C4-2B (cell line): ENCODE results near the gene MICAL3.

Experiments used
- ZFX ChIP-seq: fragments of 450-650 bp; IDR thresholded peaks from 2 replicates; pipeline ENCODE4 v1.6.1; 2017
- TF ChIP-seq, protein P1 (sequence below): fragments of 450-650 bp; conservative IDR thresholded peaks from 2 replicates; pipeline ENCODE4 v1.5.1; 2017; ENCODE audit warnings: mild to moderate bottlenecking

DNA sequence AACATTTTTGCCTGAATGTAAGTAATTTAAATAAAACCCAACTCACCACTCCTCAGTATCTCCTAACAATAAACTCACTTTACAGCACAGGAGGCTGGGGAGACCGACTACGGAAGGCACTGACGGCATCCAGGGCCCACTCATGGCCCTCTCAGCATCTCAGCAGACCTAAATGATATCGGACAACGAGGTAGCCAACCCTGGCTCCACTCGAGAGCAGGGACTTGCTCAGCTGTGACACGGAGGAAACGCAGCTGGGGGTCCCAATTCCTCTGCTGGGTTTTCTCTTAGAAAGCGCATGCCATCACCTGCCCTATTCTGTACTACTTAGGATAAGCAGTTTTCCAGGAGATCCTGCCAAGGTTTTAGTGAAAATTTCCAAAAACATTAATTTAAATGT, 141.0 kb downstream of the MICAL3 start:
- TF ChIP-seq, protein P1, sequence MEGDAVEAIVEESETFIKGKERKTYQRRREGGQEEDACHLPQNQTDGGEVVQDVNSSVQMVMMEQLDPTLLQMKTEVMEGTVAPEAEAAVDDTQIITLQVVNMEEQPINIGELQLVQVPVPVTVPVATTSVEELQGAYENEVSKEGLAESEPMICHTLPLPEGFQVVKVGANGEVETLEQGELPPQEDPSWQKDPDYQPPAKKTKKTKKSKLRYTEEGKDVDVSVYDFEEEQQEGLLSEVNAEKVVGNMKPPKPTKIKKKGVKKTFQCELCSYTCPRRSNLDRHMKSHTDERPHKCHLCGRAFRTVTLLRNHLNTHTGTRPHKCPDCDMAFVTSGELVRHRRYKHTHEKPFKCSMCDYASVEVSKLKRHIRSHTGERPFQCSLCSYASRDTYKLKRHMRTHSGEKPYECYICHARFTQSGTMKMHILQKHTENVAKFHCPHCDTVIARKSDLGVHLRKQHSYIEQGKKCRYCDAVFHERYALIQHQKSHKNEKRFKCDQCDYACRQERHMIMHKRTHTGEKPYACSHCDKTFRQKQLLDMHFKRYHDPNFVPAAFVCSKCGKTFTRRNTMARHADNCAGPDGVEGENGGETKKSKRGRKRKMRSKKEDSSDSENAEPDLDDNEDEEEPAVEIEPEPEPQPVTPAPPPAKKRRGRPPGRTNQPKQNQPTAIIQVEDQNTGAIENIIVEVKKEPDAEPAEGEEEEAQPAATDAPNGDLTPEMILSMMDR, result no peak
- no peak for TF ChIP-seq ZFX
